Measurements from ENCODE around the gene PCLO.

PCLO gene

GRCh38 chr7:82810558-82811259 lies 352.0 kb downstream of the PCLO start:
- no peak overlapping the region for H3K27ac ChIP-seq (ENCODE audit: low read depth in 2 of 2, low read length in 2 of 2)
- no peaks in the 10 kb centered on the region for H3K9me3 ChIP-seq (ENCODE audit: control insufficient read depth in 2 of 2, low read length in 2 of 2)
- H3K36me3 ChIP-seq (ENCODE audit: control insufficient read depth in 2 of 2, insufficient read depth in 2 of 2, low read length in 2 of 2), result no peaks in the 10 kb centered on the region
- H3K9ac ChIP-seq (ENCODE audit: low read depth in 1 of 2, low read length in 2 of 2), result no peak overlapping the region
- H3K27me3 ChIP-seq (ENCODE audit: control insufficient read depth in 2 of 2, insufficient read depth in 2 of 2, low read length in 2 of 2), result no peaks in the 10 kb centered on the region
- no peak overlapping the region for H3K4me3 ChIP-seq (ENCODE audit: low read length in 2 of 2)
- no peaks in the 10 kb centered on the region for H3K4me1 ChIP-seq (ENCODE audit: control insufficient read depth in 2 of 2, insufficient read depth in 2 of 2, low read length in 2 of 2)

GRCh38 chr7:82808633-82809032 lies 354.1 kb downstream of the PCLO start:
- Histone ChIP-seq H3K9me3 (ENCODE audit: control insufficient read depth in 2 of 2, low read length in 2 of 2) (no peaks in the 10 kb centered on the region), H3K4me3 (ENCODE audit: low read length in 2 of 2) (no peak overlapping the region), H3K27ac (ENCODE audit: low read depth in 2 of 2, low read length in 2 of 2) (no peak overlapping the region), H3K36me3 (ENCODE audit: control insufficient read depth in 2 of 2, insufficient read depth in 2 of 2, low read length in 2 of 2) (no peaks in the 10 kb centered on the region), H3K27me3 (ENCODE audit: control insufficient read depth in 2 of 2, insufficient read depth in 2 of 2, low read length in 2 of 2) (no peaks in the 10 kb centered on the region), H3K9ac (ENCODE audit: low read depth in 1 of 2, low read length in 2 of 2) (no peak overlapping the region), H3K4me1 (ENCODE audit: control insufficient read depth in 2 of 2, insufficient read depth in 2 of 2, low read length in 2 of 2) (no peaks in the 10 kb centered on the region)

GRCh38 chr7:82805527-82805960 lies 357.1 kb downstream of the PCLO start:
- Histone ChIP-seq H3K9me3 (ENCODE audit: control insufficient read depth in 2 of 2, low read length in 2 of 2) (no peaks in the 10 kb centered on the region), H3K27ac (ENCODE audit: low read depth in 2 of 2, low read length in 2 of 2) (no peak overlapping the region), H3K4me3 (ENCODE audit: low read length in 2 of 2) (no peak overlapping the region), H3K9ac (ENCODE audit: low read depth in 1 of 2, low read length in 2 of 2) (no peak overlapping the region), H3K27me3 (ENCODE audit: control insufficient read depth in 2 of 2, insufficient read depth in 2 of 2, low read length in 2 of 2) (no peaks in the 10 kb centered on the region), H3K36me3 (ENCODE audit: control insufficient read depth in 2 of 2, insufficient read depth in 2 of 2, low read length in 2 of 2) (no peaks in the 10 kb centered on the region), H3K4me1 (ENCODE audit: control insufficient read depth in 2 of 2, insufficient read depth in 2 of 2, low read length in 2 of 2) (no peaks in the 10 kb centered on the region)

DNA sequence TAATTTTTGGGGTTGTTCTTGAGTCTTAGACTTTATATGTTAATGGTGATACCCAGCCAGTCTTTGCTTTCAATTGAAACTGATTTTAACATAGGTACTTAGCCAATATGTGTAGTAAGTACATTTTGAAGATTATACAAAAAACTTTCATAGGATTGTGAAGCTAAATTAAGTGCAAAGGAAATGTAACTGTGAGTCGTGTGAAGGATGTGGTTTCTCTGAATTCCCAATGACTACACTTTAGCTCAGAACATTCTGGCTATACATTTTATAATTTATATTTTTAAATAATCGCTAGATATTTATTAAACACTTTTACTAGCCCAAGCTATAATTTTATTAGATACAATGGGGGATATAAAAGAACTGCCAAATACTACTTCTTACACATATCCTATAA lies 359.3 kb downstream of the PCLO start:
- no peak overlapping the region for H3K9ac ChIP-seq (ENCODE audit: low read depth in 1 of 2, low read length in 2 of 2)
- H3K36me3 ChIP-seq (ENCODE audit: control insufficient read depth in 2 of 2, insufficient read depth in 2 of 2, low read length in 2 of 2), result no peaks in the 10 kb centered on the region
- H3K27me3 ChIP-seq (ENCODE audit: control insufficient read depth in 2 of 2, insufficient read depth in 2 of 2, low read length in 2 of 2), result no peaks in the 10 kb centered on the region
- no peak overlapping the region for H3K4me3 ChIP-seq (ENCODE audit: low read length in 2 of 2)
- H3K4me1 ChIP-seq (ENCODE audit: control insufficient read depth in 2 of 2, insufficient read depth in 2 of 2, low read length in 2 of 2), result no peaks in the 10 kb centered on the region
- H3K9me3 ChIP-seq (ENCODE audit: control insufficient read depth in 2 of 2, low read length in 2 of 2), result no peaks in the 10 kb centered on the region
- no peak overlapping the region for H3K27ac ChIP-seq (ENCODE audit: low read depth in 2 of 2, low read length in 2 of 2)

DNA sequence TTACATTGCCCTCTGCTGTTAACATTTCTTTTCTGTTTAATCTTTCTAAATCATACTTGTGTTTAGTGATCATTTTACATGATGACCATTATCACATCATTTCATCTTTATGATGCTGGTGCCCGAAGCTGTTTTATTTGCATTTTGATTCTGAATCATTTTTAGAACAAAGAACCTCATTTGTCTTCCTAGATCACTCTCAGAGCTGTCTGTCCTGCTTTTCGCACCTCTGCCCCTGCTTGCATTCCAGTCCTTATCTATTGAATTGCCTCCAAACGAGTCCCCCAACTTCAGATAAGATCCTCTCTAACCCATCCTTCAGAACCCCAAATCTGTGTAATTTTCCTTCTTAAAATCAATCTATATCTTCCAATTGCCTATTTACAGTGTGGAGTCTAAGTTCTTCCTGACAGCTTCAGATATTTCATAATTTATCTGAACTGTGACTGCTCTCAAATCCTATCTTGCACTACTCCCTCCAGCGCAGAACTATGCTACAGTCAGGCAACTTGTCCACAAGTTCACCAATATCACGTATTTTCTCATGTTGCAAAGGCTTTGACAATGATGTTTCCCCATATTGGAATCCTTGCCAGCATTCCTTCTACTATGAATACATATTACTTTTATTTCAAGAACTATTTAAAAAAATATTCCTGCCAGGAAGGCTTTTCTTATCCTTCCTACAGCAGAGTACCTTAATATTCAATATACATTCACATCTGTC lies 372.6 kb downstream of the PCLO start:
- Histone ChIP-seq H3K9me3 (ENCODE audit: control insufficient read depth in 2 of 2, low read length in 2 of 2) (no peaks in the 10 kb centered on the region), H3K4me1 (ENCODE audit: control insufficient read depth in 2 of 2, insufficient read depth in 2 of 2, low read length in 2 of 2) (no peaks in the 10 kb centered on the region), H3K4me3 (ENCODE audit: low read length in 2 of 2) (no peak overlapping the region), H3K36me3 (ENCODE audit: control insufficient read depth in 2 of 2, insufficient read depth in 2 of 2, low read length in 2 of 2) (no peaks in the 10 kb centered on the region), H3K27ac (ENCODE audit: low read depth in 2 of 2, low read length in 2 of 2) (no peak overlapping the region), H3K9ac (ENCODE audit: low read depth in 1 of 2, low read length in 2 of 2) (no peak overlapping the region), H3K27me3 (ENCODE audit: control insufficient read depth in 2 of 2, insufficient read depth in 2 of 2, low read length in 2 of 2) (no peaks in the 10 kb centered on the region)

GRCh38 chr7:82778021-82778420 lies 384.7 kb downstream of the PCLO start:
- Histone ChIP-seq H3K27ac (ENCODE audit: low read depth in 2 of 2, low read length in 2 of 2) (no peak overlapping the region), H3K27me3 (ENCODE audit: control insufficient read depth in 2 of 2, insufficient read depth in 2 of 2, low read length in 2 of 2) (no peaks in the 10 kb centered on the region), H3K36me3 (ENCODE audit: control insufficient read depth in 2 of 2, insufficient read depth in 2 of 2, low read length in 2 of 2) (no peaks in the 10 kb centered on the region), H3K4me3 (ENCODE audit: low read length in 2 of 2) (no peak overlapping the region), H3K9ac (ENCODE audit: low read depth in 1 of 2, low read length in 2 of 2) (no peak overlapping the region), H3K4me1 (ENCODE audit: control insufficient read depth in 2 of 2, insufficient read depth in 2 of 2, low read length in 2 of 2) (no peaks in the 10 kb centered on the region), H3K9me3 (ENCODE audit: control insufficient read depth in 2 of 2, low read length in 2 of 2) (no peaks in the 10 kb centered on the region)

GRCh38 chr7:82762880-82763279 lies 399.8 kb downstream of the PCLO start:
- H3K9ac ChIP-seq (ENCODE audit: low read depth in 1 of 2, low read length in 2 of 2), result no peak overlapping the region
- no peaks in the 10 kb centered on the region for H3K27me3 ChIP-seq (ENCODE audit: control insufficient read depth in 2 of 2, insufficient read depth in 2 of 2, low read length in 2 of 2)
- no peak overlapping the region for H3K4me3 ChIP-seq (ENCODE audit: low read length in 2 of 2)
- H3K27ac ChIP-seq (ENCODE audit: low read depth in 2 of 2, low read length in 2 of 2), result no peak overlapping the region
- no peaks in the 10 kb centered on the region for H3K36me3 ChIP-seq (ENCODE audit: control insufficient read depth in 2 of 2, insufficient read depth in 2 of 2, low read length in 2 of 2)
- H3K9me3 ChIP-seq (ENCODE audit: control insufficient read depth in 2 of 2, low read length in 2 of 2), result no peaks in the 10 kb centered on the region
- no peaks in the 10 kb centered on the region for H3K4me1 ChIP-seq (ENCODE audit: control insufficient read depth in 2 of 2, insufficient read depth in 2 of 2, low read length in 2 of 2)

- Histone ChIP-seq H3K36me3 (ENCODE audit: control insufficient read depth in 2 of 2, insufficient read depth in 2 of 2, low read length in 2 of 2) (no peaks in the 10 kb centered on the region), H3K9ac (ENCODE audit: low read depth in 1 of 2, low read length in 2 of 2) (no peak overlapping the region), H3K27ac (ENCODE audit: low read depth in 2 of 2, low read length in 2 of 2) (no peak overlapping the region), H3K4me1 (ENCODE audit: control insufficient read depth in 2 of 2, insufficient read depth in 2 of 2, low read length in 2 of 2) (no peaks in the 10 kb centered on the region), H3K4me3 (ENCODE audit: low read length in 2 of 2) (no peak overlapping the region), H3K9me3 (ENCODE audit: control insufficient read depth in 2 of 2, low read length in 2 of 2) (no peaks in the 10 kb centered on the region), H3K27me3 (ENCODE audit: control insufficient read depth in 2 of 2, insufficient read depth in 2 of 2, low read length in 2 of 2) (no peaks in the 10 kb centered on the region)
Measured at GRCh38 chr7:82760831-82761230, 401.9 kb downstream of the PCLO start.

DNA sequence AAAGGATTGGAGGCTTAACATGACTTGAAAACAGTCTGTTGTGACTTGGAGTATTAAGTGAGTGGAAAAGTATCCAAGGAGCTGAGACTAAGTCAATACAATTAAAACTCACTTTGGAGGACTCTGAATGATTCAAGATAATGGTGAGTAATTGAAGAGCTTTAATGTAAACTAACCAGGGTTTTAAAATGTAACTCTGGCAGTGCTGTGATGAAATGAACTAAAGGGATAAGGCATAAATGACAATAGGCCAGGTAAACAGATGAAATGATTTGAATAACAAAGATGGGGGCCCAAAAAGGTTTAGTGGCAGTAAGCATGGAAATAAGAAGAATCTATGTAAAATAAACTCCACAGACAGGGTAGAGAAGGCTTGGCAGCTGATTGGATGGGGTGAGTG lies 402.6 kb downstream of the PCLO start:
- H3K4me1 ChIP-seq (ENCODE audit: control insufficient read depth in 2 of 2, insufficient read depth in 2 of 2, low read length in 2 of 2), result no peaks in the 10 kb centered on the region
- H3K9me3 ChIP-seq (ENCODE audit: control insufficient read depth in 2 of 2, low read length in 2 of 2), result no peaks in the 10 kb centered on the region
- no peaks in the 10 kb centered on the region for H3K36me3 ChIP-seq (ENCODE audit: control insufficient read depth in 2 of 2, insufficient read depth in 2 of 2, low read length in 2 of 2)
- H3K9ac ChIP-seq (ENCODE audit: low read depth in 1 of 2, low read length in 2 of 2), result no peak overlapping the region
- no peak overlapping the region for H3K4me3 ChIP-seq (ENCODE audit: low read length in 2 of 2)
- H3K27me3 ChIP-seq (ENCODE audit: control insufficient read depth in 2 of 2, insufficient read depth in 2 of 2, low read length in 2 of 2), result no peaks in the 10 kb centered on the region
- H3K27ac ChIP-seq (ENCODE audit: low read depth in 2 of 2, low read length in 2 of 2), result no peak overlapping the region

DNA sequence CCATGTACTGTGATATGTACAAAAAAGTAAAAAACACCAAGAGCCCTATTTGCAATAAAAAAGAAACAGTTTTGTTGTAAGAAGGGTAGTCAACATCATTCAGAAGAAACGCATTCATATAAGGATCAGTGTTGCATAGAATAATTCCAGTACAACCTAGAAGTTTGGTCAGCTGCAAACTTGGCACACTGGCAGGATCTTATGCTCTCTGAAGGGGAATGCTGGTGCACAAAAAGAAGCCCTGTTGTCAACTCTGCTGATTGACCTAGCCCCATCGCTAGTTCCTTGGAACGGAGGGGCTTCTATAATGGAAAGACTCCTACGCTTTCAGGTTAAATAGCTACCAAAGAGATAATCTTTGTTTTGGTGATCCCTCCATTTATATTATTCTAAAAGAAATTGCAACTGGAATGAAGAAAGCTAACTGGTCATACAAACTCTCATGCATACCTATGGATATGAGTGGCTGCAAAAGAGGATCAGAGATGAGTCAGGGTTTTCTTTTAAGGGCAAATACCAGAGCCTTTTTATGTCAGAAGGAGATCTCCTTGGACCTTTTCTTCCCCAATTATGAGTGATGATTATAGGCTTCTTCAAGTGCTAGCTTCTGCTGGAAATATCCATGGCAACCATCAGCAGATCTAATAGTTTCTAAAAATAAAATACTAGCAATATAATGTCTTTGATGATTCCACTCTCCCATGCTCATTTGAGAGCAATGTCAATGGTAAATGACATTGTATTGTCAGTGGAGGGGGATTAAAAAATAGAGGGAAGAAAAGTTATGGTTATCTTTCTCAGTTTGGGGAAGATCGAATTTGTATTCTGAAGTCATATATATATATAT lies 406.8 kb downstream of the PCLO start:
- Histone ChIP-seq H3K4me3 (ENCODE audit: low read length in 2 of 2) (no peak overlapping the region), H3K27me3 (ENCODE audit: control insufficient read depth in 2 of 2, insufficient read depth in 2 of 2, low read length in 2 of 2) (no peaks in the 10 kb centered on the region), H3K9ac (ENCODE audit: low read depth in 1 of 2, low read length in 2 of 2) (no peak overlapping the region)

More for the DNA sequence above, 406.8 kb downstream of the PCLO start:
- Histone ChIP-seq H3K4me1 (ENCODE audit: control insufficient read depth in 2 of 2, insufficient read depth in 2 of 2, low read length in 2 of 2) (no peaks in the 10 kb centered on the region), H3K9me3 (ENCODE audit: control insufficient read depth in 2 of 2, low read length in 2 of 2) (no peaks in the 10 kb centered on the region), H3K27ac (ENCODE audit: low read depth in 2 of 2, low read length in 2 of 2) (no peak overlapping the region), H3K36me3 (ENCODE audit: control insufficient read depth in 2 of 2, insufficient read depth in 2 of 2, low read length in 2 of 2) (no peaks in the 10 kb centered on the region)
